HG03025 (cell line): ENCODE results near the gene ETF1.
"Not testable (repeated sequence)": the region's sequence is repeated elsewhere in the genome, so short reads cannot be mapped to it uniquely, and the experiment has no call there.

Source experiments
- ATAC-seq: cut with Tn5 transposase; IDR thresholded peaks from one replicate; pipeline ENCODE4 v1.9.1; 2021; ENCODE audit warnings: mild to moderate bottlenecking, moderate library complexity; ENCODE audit not compliant: unreplicated experiment, low FRiP score

Gene ETF1

DNA sequence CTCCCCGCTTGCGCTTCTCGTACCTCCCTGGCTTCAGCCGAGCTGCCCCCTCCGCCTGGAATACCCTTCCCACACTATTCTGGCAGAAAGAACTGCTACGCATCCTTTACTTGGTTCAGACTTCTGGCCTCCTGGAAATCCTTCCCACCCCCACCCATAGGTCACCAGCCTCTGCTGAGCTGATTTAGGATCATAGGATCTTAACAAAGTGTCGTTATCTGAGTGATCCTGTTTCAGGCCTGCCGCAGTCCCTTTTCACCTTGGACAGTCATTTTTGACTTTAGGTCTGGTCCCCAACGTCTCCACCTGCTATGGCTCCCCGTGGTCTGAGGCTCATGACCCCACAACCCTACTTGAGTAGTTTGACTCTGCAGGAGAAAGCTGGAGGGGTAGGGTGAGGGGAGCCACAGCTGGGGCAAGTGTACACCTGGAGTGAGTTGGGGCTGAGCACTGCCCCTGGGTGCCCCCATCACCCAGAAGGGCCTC lies 50.4 kb downstream of the ETF1 start:
- ATAC-seq = no peak

DNA sequence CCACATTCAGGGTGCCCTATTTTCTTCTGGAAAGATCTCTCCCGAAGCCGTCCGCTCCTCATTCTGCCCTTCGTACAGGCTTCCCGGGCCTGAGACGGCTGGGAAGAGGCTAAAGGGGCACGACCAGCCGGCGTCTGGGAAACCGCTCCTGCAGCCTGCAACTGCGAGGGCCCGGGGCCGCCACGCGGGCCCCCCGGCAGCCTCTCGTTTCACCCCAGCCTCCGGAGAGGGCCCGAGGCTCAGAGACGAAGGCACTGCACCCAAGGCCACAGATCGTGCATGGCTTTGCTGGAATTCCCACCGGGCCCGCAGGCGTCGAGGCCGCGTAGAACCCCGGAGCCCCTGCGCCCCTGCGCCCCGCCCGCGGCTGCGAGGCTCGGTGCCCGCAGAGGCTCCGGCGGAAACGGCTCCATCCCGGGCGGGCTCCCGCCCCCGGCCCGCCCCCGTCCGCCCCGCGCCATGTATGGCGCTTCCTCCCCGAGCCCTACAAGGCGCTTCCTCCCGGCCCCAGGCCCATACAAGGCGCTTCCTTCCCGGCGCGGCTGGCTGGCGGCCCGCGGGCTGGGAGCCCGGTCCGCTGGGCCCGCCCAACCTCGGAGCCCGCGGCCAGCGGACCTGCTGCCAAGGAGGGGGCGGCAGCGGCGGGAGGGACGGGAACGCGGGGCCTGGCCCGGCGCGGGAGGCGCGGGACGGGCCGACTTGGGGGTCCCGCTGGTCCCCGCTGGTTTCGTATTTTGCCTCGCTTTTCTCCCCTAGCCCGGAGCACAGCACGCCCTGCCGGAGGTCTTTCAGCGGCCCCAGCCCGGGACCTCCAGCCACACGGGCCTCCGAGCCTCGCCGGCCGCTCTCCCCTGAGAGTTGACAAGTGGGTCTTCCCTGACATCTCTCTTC lies 51.1 kb downstream of the ETF1 start:
- peak; percentile 96 for ATAC-seq

DNA sequence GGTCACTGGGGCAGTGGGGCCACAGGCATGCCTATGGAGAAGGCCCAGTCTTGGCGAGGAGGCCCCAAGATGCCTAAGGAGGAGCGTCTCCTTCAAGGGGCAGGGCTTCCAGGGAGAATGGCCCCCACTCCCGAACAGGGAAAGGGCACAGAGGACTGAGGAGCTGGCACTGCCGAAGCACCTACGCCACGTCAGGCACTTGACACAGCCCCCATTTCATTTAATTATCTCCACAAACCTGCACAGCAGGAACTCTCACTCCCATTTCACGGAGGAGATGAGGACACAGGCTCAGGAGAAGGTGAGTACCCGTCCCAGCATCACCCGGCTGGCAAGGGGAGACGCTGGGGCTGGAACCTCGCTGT lies 51.8 kb downstream of the ETF1 start:
- no peak for ATAC-seq

DNA sequence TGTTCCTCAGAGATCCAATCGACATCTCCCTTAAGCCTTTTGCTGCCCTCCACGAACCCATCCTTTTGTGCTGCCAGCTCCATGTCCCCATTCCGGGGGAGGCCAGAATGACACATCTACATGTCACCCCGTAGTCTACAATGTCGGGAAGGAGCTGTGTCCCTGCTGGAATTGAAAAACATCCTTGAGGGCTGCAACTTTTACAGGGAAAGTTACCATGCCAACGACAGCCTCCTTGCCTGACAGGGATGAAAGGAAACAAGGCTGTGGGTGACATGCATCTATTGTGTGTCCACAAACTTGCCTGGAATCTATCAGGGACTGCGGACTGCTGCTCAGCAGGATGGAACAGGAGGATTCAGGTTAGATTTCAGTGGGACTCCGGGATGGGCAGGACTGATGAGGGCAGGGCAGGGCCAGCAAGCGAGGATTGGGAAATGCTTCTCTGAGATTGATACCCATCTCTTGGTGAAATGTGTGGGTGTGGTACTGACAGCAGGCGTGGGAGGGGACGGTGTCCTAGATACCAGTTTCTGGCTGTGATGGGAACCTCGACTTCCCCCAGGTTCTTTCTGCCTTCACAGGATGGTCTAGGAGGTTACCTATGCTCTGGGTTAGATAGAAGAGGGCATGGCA lies 52.3 kb downstream of the ETF1 start:
- no peak for ATAC-seq

DNA sequence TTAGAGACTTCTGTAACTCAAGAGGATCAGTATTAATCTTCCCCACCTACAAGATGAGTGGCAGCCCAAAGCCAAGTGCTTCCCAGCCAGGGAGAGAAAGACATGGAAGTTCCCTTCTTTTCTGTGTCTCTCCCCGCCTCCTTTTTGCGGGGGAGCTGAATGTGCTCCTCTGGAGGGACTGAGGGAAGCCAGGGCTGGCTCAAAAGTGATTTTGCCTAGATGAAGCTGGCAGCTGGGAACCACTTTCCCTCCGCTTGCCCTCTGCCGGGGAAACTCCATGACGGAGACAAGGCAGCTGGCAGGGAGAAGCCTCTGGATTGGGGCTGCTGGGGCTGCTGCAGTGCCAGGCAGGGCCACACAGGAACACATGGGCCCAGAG lies 53.4 kb downstream of the ETF1 start:
- ATAC-seq = no peak

DNA sequence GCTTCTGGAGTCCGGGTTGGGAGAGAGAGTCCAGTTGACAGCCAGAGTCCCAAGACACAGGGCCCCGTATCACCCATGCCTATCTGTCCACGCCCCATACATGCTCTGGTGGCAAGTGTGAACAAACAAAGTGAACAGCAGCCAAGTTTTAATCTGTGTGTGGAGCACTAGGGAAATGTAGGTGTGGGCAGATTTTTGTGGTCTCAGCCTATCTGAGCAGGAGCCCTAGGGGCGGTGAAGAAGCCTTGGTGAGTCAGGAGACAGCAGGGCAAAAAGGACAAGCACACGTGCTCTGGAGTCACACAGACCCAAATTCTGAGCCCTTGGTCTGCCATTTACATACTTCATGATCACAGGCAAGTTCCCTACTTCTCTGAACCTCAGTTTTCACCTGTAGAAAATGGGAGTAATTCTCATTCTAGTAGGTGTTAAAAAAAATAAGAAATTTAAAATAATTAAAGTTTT lies 54.5 kb downstream of the ETF1 start:
- ATAC-seq = no peak

DNA sequence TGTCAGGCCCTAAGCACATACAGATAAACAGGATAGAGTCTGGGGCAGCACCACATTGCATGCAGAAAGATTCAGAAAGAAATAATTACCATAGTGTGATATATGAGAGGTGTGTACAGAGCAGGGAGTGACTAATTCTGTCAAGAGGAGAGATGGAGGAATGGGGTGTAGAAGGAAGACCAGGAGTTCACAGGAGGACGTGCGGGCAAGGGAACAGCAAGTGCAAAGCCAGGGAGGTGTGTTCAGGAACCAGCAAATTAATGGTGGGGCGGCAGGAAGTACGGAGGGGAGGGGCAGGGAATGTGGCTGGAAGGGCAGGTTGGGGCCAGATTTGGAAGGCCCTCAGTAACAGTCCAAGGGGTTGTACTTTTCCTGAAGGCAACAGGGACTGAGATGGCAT lies 60.4 kb downstream of the ETF1 start:
- no peak for ATAC-seq

DNA sequence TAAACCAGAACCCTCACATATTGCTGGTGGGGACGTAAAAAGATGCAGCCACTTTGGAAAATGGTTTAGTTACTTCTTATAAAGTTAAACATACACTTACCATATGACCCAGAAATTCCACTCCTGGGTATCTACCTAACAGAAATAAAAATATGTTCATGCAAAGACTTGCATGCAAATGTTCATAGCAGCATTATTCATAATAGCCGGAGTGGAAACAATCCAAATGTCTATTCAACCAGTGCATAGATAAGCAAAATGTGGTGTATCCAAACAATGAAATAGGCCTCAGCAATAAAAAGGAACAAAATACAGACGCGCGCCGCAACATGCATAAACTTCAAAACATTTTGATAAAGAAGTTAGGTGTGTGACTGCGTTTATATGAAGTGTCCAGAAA lies 66.1 kb downstream of the ETF1 start:
- ATAC-seq = no peak

DNA sequence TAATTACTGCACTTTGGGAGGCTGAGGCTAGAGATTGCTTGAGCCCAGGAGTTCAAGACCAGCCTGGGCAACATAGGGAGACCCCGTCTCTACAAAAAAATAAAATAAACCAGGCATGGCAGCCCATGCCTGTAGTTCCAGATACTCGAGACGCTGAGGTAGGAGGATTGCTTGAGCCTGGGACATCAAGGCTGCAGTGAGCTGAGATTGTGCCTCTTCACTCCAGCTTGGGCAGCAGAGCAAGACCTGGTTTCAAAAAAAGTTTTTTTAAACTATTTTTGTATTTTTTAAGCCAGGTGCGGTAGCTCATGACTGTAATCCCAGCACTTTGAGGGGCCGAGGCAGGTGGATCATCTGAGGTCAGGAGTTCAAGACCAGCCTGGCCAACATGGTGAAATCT lies 69.9 kb downstream of the ETF1 start:
- not testable (repeated sequence) for ATAC-seq

DNA sequence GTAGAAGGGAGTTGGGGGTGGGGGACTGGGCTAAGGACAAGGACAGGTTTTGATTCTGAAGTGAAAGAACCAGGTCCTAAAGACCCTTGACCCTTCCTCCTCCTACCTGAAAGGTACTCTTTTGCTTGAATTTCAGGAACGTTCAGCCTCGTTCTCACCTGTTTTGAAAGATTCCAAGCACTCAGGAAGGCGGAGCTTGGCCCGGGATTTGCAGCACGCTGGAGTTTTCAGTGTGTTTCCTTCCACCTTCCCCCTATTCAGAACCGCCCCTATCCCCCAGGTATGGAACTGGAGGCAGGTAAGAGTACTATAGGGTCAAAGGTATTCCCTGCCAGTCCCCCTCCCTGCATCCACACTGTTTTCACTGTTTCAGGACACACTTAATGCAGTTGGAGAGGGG lies 70.7 kb downstream of the ETF1 start:
- no peak for ATAC-seq

DNA sequence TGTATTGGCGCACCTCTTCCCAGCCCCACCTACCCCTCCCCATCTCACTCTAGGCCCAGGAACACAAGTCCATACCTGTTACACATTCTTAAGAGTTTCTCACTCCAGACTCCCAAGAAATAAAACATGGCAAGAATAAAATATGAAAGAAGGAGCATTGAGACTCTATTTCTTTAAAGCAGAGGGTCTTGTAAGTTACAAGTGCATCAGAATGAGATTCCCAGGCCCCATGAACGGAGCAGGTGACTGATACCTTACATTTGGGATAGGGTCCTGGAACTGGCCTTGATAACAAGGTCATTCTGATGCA lies 72.0 kb downstream of the ETF1 start:
- ATAC-seq = no peak

DNA sequence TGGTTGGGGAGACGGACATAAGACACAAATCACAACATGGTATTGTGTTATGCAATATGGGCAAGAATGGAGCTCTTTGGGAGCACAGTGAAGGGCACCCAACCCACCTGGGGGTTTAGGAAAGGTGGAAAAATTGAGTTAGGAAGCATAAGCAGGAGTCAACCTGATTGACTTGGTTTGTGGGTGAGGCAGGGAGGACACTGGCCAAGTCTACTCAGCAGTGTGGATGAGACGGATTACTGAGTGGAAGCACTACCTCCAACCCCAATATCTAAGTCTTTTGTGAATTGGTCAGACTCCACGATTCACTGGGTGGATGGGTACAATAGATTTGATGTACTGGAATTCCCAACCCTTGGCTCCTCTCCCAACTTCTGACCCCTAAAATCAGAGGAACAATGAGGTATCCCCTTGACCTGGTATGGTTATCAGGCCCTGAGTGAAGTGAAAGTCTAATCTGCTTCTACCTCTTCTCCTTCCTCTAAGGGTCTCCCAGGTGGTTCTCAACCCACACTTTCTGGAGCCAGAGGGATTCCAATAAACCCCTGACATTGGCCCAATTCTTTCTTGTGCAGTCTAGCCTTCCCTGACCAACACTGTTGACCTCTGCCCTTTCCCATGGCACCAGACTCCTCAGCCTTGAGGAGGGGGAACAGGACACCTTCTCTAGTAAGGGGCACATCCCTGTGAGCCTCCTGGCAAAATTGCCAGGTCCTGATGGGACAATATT lies 72.5 kb downstream of the ETF1 start:
- no peak for ATAC-seq

DNA sequence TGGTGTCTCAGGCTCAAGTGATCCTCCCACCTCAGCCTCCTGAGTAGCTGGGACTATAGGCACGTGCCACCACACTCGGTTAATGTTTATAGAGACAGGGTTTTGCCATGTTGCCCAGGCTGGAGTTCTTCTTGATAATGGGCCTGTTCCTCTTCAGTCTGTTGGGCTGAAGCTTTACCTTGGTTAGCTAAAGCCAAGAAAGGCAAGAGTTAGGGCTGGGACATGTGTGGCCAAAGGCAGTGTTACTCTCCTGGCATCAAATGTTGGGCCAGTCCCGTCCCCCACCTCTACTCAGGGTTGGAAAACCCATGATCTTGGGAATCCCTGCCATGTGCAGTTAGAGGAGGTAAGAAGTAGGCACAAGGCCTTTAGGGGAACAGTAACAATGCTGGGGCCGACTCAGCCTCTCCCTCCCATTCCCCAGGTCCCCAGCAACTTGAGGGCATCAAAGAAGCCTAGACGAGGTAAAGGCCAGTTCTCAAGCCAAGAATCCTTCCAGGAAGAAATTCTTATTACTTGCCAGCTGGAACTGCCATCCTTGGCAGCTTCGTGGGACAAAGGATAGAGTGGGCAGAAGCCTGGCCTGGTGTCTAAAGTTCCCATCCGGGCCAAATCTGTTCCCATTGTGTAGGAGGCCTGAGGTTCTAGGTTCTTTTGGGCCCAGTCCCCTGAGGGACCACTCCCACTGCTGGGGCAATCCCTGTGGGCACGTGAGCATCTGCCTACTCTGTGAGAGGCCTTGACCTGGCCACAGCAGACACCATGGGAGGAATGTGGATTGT lies 73.3 kb downstream of the ETF1 start:
- no peak for ATAC-seq

DNA sequence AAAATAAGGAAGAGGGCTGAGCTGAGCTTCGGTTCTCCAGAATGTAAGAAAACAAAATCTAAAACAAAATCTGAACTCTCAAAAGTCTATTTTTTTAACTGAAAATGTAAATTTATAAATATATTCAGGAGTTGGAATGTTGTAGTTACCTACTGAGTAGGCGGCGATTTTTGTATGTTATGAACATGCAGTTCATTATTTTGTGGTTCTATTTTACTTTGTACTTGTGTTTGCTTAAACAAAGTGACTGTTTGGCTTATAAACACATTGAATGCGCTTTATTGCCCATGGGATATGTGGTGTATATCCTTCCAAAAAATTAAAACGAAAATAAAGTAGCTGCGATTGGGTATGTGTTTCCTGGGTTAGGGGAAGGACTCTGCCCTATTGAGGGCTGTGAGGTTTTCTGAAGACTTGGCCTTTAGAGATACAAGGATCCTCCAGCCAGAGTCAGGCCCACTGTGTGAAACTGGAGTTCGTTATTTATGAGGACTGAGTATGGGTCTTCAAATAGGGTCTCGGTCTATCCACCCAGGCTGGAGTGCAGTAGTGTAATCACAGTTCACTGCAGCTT lies 74.0 kb downstream of the ETF1 start:
- ATAC-seq = no peak

DNA sequence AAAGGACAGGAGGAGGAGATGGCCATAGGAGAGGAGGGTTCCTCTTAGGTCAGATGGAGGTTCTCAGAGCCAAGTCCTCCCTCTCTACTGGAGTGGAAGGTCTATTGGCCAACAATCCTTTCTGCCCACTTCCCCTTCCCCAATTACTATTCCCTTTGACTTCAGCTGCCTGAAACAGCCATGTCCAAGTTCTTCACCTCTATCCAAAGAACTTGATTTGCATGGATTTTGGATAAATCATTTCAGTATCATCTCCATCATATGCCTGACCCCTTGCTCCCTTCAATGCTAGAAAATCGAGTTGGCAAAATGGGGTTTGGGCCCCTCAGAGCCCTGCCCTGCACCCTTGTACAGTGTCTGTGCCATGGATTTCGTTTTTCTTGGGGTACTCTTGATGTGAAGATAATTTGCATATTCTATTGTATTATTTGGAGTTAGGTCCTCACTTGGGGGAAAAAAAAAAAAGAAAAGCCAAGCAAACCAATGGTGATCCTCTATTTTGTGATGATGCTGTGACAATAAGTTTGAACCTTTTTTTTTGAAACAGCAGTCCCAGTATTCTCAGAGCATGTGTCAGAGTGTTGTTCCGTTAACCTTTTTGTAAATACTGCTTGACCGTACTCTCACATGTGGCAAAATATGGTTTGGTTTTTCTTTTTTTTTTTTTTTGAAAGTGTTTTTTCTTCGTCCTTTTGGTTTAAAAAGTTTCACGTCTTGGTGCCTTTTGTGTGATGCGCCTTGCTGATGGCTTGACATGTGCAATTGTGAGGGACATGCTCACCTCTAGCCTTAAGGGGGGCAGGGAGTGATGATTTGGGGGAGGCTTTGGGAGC lies 74.7 kb downstream of the ETF1 start:
- ATAC-seq = no peak

DNA sequence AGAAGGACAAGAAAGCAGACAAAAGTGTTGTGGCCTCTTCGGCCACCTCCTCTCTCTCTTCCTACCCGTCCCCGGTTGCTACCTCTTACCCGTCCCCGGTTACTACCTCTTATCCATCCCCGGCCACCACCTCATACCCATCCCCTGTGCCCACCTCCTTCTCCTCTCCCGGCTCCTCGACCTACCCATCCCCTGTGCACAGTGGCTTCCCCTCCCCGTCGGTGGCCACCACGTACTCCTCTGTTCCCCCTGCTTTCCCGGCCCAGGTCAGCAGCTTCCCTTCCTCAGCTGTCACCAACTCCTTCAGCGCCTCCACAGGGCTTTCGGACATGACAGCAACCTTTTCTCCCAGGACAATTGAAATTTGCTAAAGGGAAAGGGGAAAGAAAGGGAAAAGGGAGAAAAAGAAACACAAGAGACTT lies 75.3 kb downstream of the ETF1 start:
- ATAC-seq = no peak

DNA sequence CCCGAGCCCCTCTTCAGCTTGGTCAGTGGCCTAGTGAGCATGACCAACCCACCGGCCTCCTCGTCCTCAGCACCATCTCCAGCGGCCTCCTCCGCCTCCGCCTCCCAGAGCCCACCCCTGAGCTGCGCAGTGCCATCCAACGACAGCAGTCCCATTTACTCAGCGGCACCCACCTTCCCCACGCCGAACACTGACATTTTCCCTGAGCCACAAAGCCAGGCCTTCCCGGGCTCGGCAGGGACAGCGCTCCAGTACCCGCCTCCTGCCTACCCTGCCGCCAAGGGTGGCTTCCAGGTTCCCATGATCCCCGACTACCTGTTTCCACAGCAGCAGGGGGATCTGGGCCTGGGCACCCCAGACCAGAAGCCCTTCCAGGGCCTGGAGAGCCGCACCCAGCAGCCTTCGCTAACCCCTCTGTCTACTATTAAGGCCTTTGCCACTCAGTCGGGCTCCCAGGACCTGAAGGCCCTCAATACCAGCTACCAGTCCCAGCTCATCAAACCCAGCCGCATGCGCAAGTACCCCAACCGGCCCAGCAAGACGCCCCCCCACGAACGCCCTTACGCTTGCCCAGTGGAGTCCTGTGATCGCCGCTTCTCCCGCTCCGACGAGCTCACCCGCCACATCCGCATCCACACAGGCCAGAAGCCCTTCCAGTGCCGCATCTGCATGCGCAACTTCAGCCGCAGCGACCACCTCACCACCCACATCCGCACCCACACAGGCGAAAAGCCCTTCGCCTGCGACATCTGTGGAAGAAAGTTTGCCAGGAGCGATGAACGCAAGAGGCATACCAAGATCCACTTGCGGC lies 75.9 kb downstream of the ETF1 start:
- no peak for ATAC-seq

DNA sequence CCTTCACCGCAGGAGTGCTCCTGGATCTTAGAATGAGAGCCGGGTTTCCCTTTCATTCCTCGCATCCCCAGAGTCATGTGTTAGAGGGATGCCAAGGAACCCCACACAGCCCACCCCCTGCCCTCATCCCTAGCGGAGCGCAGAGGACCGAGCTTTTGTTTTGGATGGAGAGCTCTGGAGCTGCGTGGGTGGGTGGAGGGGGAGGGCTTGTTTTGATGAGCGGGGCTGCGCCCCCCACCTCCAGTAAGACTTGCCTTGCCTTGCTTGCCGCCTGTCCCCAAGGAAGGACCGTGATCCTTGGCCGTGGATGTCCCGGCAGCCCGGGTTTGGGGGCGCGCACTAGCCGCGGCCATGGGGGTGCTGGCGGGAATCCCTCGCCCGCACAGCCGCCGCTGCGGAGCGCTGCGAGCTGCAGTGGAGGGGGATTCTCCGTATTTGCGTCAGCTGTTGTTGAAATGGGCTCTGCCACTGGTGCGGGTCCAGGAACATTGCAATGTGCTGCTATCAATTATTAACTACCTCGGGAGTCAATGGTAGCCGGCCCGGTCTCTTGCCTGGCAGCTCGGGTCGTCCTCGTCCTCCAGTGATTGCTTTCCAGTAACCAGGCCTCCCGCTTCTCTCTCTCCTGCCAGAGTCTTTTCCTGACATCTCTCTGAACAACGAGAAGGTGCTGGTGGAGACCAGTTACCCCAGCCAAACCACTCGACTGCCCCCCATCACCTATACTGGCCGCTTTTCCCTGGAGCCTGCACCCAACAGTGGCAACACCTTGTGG lies 76.7 kb downstream of the ETF1 start:
- no peak for ATAC-seq
